Hematopoietic multipotent progenitor cell treated with erythropoietin and hydrocortisone succinate and interleukin-3 and kit ligand, for 4 days (in vitro differentiated cells): Measurements from ENCODE around the gene DTX1.
"Not testable (repeated sequence)": the region's sequence is repeated elsewhere in the genome, so short reads cannot be mapped to it uniquely, and the experiment has no call there.

Experiments used
- DNase-seq: peaks from one replicate; pipeline ENCODE4 v3.0.0-alpha.2; 2015

The DTX1 gene

DNA sequence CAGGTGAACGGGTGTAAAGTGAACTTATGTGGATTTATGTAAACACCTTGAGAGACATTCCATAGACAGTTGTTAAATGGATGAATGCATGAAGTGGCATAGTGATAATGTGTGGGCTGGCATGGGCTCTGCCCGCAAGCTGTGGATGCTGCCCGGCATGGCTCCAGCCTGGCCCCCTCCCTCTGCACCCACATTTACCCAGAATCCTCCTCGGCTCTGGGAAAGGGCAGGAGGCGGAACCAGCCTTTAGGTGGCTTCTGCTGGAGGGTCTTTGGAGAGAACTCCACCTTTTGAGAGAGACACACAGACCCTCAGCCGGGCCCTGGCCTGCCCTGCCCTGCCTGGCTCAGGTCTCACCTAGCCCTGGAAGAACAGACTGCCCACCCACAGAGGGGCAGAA is 60.3 kb downstream of the DTX1 start:
- DNase-seq: no peak

DNA sequence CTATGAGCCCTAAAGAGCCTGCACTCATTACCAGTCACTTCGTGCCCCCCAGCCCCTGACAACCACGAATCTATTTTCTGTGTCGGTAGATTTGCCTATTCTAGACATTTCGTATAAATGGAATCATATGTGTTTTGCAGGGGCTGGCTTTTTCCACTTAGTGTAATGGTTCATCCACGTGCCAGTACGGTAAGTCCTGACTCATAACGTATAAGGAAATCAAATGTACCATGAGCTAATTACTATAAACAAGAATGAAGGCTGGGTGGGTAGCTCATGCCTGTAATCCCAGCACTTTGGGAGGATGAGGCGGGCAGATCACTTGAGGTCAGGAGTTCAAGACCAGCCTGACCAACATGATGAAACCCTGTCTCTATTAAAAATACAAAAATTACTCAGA is 61.2 kb downstream of the DTX1 start:
- DNase-seq: not testable (repeated sequence)

DNA sequence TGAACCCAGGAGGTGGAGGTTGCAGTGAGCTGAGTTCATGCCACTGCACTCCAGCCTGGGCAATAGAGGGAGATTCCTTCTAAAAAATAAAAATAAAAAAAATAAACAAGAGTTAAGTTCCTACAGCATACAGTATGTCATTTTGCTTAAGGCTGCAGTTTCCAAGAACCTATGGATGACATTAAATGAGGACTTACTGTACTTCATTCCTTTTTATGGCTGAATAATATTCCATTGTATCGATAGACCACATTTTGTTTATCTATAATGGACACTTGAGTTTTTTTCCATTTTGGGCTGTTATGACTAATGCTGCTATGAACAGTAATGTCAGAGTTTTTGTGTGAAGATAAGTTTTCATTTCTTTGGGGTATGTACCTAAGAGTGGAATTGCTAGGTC is 61.6 kb downstream of the DTX1 start:
- no peak for DNase-seq

DNA sequence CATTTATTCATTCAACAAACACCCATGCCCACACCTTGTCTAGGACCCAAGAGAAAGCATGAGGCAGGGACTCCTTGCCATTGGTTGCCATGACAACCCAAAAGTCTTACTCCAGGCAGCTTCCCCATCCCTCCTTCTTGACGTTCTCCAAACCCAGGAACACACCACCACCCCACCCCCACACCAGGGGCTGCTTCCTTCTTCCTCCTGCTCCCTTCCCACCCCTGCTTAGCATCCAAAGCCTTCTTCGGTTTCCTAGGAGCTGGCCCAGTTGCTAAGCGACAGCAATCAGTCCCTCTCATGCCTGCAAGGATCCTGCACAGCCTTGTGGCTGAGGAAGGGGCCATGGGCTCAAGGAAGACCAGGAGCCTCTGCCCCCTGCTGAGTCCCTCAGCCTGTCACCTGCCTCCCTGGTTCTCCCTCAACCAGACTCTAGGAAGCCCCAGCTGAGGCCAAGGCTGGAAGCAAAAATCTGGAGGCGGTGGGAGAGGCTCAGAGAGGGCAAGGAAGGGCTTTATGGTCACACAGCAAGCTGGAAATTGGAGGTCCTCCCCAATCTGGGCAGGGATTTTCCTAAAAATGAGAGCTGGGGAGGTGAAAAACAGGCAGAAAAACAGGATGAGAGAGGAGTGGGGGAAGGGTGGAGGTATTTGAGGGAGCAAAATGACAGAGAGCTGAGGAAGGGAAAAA is 63.6 kb downstream of the DTX1 start:
- DNase-seq: no peak

DNA sequence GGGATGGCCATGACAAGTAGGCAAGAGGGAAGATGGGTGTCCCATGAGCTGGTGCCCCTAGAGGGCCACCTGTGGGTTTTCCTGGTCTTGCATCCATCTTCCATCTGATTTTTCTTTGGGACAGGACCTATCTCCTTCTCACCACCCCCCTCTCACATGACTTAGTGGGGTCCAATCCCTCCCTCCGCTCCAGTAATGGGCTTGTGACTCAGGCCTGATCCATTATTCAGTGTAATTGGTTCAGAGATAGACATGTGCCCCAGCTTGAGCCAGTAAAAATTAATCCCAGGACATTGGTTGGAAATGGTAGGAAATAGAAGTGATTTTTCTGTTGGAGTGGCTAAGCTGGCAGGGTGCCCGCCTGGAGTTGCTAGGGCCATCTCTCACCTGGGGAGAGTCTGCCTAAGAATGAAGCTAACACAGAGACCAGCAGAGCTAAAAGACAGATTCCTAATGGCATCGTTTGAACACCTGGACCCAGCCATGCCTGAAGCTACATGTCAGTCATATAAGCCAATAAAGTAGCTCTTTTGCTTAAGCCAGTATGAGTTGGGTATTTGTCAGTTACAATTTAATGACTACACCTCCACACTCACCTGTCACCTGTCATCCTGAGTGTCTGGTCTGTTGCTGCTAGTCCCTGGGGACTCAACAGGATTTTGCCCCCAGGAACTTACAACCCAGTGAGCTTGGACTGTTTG is 64.3 kb downstream of the DTX1 start:
- no peak for DNase-seq

DNA sequence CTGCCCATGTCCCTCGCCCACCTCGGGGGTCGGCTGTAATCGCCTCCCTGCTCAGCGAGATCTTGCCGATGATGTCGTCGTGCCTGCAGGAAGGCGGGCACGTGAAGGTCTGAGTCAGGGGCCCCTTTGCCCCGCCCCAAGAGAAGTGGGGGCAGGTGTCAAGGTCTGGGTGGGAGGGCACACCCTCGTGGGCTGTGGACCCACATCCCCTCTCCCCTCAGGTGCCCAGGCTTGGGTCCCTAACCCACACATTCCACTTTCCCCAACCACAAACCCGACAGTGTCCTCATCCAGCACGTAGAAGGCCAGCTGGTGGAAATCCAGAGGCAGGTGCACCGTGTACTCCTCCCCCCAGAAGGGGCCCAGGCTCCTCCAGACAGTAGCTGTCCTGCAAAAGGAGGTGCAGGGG is 71.3 kb downstream of the DTX1 start:
- DNase-seq: no peak

DNA sequence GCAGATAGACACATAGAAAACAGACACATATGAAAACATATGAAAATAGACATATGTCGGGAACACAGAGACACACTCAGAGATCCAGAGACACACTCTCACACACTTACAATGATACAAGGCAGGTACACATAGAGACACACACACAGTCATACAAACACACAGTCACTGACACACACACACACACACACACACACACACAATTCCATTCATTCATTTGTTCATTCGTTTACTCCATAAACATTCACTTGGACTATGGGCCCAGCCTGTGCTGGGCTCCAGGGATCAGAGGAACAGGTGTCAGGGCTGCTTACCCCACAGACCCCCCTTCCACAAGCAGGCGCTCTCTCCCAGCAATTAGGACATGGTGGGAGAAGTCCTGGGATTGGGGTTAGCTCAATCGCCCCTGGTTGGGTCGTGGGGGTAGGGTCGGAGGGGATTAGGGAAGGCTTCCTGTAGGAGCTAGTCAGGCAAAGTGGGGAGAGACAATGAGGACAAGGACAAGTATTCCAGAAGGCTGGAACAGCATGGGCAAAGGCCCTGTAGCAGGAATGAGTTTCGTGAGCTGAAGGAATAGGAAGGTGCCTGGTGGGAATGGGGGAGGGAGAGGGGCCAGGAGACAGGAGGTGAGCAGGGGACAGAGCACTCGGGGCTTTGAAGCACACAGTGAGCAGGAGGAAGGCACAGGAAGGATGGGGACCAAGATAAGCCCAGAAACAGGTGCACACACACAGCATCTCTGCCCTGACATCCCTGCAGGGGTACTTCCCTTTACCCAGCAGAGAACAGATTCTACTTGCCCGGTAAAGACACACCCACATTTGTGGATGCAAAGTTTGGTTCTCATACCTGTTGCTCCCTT is 72.5 kb downstream of the DTX1 start:
- no peak for DNase-seq

DNA sequence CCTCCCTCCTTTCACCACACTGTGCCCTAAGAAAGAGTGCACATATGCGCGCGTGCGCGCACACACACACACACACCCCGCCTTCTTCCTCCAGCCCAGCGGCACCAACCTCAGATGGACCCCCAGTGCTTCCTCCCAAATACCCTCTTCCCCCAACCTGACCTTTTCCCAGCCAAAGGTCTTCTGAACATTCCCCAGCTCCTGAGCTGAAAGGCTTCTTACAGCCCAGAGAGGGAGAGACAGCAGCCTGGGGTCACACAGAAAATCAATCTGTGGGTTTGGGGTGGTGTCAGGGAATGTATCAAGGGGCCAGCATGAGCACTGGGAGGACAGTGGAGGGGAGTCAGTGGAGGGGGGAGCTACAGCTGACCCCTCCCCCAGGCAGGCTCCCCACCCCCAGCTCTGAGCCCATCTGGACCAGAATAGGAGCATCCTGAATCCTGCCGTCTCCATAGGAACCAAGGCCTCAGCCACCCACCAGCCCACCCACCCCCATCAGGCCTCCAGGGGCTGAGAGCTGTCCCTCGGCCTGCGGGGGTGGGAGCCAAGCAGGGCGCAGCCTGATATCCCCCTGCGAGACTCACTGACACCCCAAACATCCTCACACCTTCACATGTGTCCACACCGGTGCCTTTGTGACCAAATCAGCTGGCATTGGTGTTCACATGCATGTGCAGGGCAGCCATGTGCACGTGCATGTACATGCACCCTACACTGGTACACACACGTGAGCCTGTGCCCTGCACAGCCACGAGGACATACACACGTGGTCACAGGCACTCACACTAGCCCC is 73.3 kb downstream of the DTX1 start:
- DNase-seq: no peak

DNA sequence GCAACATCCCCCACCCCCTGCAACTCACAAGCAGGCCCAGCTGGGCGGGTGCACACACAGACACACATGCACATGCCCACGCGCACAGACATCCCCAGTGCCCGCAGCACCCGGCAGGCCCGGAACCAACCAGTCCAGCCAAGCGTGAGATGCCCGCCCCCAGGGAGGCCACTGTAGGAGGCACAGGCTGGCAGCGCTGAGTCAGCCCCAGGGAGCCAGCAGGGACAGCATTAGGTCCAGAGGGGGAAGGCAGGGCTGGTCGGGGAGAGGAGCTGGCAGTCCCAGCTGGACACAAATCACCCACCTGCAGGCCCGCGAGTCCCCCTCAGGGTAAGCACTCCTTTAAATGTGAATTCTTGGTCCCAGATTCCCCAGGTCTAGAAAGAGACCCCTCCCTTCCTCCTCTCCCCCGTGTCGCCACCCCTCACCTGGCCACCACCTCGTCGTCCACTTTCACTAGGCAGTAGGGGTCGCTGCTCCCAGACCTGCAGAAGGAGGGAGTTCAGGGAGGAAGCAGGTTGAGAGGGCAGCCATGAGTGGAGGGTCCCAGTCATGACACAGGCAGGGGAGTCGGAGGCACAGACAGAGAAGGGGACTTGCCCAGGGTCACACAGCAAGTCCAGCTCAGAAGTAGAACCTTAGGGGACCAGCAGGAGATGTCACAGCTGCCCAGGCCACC is 74.1 kb downstream of the DTX1 start:
- DNase-seq: no peak

DNA sequence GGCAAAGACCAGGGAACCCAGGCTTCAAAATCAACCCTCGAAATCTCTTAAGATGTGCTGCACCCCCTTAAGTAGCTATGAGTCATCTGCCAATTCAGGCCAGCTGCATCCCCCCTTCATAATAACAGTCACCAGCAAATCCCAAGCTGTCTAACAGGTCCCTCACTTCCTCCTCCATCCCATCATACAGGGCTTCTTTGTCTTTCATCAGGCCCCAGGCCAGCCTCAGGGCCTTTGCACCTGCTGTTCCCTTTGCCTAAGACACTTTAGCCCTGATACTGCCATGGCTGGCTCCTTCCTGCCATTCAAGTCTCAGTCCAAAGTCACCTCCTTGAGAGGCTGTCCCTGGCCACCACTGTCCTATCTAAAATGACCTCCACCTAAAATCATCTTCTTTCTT is 75.0 kb downstream of the DTX1 start:
- DNase-seq: no peak

DNA sequence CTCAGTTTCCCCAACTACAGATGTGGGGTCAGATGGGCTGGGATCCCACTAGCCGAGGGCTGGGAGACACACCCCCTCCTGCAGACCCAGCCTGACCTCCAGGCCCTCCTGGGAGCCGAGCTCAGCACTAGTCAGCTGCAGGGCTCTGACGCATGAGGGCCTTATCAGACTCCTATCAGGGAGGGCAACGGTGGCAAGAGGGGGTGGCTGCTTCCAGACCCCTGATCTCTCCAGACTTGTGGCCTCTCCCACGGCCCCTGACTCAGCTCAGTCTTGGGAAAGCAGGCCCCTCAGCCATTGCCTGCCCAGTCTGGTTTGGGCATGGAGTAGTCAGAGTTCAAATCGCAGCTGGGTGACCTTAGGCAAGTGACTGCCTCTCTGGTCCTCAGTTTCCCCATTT is 76.5 kb downstream of the DTX1 start:
- no peak for DNase-seq

DNA sequence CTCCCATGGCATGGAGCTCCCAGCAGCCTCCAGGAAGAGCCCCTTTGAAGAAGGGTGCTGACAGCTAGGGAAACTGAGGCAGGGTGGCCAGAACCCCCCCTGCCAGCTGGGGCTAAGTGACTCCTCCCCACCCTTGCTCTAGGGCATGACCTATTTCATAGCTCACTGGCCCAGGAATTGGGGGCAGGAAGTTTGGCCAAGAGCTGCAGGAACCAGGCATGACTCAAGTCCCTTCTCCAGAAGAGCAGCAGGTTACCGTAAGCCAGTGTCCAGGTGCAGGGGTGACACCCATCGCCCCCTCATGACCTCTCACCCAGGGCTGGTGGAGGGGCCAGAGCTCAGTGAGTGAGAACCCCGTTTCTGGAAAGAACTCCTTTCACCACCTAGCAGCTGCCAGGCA is 77.1 kb downstream of the DTX1 start:
- DNase-seq: no peak

DNA sequence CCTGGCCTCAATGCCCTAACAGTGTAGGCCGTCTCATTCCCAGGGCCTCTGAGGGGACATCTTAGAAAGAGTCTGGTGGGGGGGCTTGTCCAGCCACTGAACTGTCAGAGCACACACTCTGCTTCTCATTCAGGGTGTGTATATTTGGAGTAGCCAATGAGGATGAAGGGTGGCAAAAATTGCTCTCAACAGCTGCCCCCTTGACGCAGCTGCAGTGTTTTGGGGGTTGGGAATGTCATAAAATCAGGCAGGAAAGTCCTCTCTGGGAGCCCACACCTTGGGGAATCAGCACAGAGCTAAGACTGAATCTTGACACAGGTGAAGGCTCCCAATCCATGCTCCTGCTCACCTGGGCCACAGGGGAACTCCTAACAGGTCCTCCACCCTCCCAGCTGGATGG is 77.5 kb downstream of the DTX1 start:
- no peak for DNase-seq

DNA sequence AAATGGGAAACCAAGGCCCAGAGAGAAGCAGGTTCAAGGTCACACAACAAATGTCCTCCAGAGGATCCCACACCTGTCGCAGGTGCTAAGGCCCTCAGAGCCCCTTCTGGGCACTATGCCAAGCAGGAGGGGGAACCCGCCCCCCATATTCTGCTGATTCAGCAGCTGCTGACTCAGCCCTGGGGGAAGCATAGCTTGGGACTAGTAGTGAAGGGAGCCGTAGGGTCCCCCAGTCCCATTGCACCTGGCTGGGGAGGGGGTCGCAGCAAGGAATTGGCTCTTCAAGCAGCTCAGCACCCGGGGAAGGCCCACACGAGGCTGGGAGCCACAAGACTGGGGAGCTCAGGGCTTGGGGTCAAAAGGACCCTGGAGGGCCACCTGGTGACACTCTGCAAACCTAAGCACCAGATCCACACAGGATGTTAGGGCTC is 78.0 kb downstream of the DTX1 start:
- DNase-seq: no peak

DNA sequence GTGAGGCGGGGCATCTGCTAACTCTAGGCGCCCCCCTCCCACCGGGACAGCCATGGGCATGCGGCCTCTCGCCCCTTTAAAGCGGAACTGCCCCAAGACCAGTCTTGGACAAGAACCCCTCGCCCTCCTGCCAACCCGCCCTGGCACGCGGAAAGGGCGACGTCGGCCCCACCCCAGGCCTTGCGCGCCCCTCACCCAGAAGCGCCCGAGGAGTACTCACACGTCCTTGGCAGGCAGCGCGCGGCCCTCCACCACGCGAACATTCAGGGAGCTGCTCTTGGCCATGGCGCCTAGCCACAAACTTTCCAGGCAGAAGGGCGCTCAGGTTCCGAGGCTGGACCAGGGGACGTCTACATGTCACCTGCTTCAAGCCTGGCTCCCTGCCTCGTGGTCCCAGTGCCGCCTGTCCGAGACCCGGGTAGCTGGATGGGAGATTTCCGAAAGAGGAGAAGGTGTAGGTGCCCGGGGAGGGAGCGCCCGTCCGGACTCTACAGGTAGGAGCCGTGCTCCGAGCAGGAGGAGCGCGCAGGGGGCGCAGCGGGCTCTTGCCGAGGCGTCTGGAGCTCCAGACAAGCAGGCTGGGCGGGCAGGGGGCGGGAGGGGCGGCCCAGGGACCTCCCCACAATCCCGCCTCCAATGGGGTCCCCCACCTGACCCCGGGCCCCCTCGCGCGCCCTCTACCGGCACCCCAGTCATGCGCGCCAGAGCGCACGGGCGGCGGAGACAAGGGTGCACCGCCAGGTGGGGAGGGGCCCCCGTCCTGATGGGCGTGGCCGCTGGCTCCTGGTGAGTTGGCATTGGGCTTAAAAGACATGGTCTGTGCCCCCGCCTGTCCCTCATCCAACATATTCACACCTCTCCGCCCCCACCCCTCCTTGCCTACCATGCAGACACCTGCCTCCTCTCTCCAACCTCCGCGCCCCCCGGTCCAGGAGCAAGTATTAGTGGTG is 78.9 kb downstream of the DTX1 start, which contains the start of gene RASAL1:
RASAL1 (minus strand) TSS at position 584 of the 950 bp plus-strand sequence; CDS start at position 285, 299 bp downstream.
- DNase-seq: peak; percentile 73

DNA sequence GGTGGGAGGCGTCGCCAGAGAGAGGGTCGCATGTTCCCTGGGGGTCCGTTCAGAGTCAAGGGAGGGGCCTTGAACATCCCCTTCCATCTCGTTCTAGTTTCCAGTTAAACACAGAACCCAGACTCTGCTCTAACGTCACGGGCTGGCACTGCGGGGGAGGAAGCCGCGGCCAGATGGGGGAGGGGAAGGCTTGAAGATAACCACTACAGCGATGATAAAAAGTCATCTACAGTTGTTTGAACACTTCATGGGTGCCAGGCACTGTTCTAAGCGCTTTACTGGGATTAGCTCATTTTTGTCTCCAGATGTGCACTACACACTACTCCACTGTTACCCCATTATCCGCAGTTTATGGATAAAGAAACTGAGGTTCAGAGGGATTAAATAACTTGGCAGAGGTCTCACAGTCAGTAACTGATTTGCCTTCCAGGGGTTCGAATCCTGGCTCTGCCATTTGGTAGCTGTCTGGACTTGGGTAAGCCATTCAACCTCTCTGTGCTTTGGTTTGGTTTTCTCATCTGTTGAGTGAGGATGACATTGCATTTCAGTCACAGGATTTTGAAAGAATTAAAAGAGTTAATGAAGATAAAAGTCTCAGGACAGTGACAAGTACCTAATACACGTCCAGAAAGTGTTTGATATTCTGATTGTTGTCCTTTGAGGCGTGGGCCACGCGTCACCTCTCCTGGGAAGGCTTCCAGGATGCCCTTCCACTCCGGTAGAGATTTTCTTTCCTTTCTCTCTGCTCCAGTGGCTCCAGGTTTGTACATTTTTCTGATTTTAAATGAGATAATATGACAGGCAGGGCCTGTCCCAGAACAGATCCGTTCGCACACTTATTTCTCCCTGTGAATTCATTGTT is 79.8 kb downstream of the DTX1 start:
- peak; percentile 86 for DNase-seq

DNA sequence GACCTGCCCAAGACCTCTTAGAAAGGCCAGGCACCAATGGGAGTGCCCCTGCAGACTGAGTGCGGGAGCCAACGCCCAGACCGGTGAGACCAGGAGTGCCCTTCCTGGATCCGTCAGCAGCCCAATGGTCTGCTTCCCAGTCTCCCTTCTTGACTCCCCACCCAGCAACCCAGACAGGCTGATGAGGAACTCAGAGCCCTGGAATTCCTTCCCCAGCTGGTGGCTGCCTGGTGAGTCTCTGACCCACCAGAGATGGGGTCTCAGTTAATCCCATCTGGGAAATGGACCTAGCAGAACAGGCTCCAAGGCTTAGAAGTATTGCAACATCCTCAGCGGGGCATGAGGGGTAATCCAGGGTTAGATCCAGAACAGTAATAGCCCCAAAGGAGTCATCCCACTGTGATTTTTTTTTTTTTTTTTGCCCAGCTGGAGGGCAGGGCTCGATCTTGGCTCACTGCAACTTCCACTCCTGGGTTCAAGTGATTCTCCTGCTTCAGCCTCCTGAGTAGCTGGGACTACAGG is 80.5 kb downstream of the DTX1 start:
- no peak for DNase-seq

DNA sequence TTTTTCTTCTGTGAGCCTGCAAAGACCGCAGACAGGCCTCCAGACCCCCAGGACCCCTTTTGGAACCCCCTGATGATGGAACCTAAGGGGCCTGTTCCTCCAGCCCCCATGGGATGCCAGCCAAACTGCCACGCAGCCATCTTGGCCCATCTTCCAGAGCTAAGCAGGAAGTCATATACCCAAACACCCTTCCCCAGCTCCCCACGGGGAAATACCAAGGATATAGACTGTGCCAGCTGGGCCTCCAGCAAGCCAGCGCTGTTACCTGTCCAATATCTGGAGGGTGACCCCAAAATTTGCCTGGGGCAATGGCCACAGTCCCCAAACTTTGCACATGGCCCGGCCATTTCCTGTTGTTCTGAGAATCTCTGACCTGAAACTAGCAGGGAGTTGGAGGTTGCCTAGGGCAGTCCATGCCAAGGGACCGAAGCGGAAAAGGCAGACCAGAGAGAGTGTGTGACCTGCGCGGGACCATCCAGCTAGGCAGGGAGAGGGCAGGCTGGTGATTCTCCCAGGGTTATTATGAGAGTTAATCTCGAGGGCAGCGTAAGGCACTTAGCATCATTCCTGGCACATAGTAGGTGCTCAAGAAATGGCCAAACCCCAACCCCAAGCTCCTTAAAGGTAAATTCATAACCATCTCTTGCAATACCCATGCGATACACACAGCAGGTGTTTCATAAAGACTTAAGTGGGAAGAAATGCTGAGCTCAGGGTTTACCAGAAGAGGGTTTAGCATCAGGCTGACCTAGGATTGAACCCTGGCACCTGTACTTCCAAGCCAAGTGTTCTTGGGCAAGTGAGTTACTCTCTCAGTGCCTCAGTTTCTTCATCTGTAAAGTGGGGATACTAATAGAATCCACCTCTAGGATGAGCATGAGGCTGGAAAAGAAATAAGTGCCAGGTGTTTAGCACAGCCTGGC is 81.6 kb downstream of the DTX1 start:
- DNase-seq: no peak

DNA sequence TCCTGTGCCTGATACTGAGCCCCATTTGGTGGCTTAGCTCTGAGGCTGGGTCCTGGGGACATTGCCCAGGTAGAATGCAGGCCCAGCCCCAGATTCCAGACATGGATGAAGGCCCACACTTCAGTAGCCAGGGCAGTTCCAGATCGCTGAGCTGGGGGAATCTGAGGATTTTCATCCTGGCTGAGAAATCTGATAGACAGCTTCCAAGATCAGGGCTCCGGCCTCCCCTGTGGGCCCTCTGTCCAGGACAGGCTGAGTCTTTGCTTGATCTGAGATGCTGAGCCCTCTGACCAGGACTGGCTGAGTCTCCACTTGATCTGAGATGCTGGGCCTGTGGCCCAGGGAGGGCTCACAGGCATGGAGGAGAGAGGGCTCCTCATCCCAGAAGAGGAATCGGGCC is 82.3 kb downstream of the DTX1 start:
- no peak for DNase-seq
